ENCODE measurements around the gene CSNK1E.
"Not testable (repeated sequence)": the region's sequence is repeated elsewhere in the genome, so short reads cannot be mapped to it uniquely, and the experiment has no call there.

Gene CSNK1E

DNA sequence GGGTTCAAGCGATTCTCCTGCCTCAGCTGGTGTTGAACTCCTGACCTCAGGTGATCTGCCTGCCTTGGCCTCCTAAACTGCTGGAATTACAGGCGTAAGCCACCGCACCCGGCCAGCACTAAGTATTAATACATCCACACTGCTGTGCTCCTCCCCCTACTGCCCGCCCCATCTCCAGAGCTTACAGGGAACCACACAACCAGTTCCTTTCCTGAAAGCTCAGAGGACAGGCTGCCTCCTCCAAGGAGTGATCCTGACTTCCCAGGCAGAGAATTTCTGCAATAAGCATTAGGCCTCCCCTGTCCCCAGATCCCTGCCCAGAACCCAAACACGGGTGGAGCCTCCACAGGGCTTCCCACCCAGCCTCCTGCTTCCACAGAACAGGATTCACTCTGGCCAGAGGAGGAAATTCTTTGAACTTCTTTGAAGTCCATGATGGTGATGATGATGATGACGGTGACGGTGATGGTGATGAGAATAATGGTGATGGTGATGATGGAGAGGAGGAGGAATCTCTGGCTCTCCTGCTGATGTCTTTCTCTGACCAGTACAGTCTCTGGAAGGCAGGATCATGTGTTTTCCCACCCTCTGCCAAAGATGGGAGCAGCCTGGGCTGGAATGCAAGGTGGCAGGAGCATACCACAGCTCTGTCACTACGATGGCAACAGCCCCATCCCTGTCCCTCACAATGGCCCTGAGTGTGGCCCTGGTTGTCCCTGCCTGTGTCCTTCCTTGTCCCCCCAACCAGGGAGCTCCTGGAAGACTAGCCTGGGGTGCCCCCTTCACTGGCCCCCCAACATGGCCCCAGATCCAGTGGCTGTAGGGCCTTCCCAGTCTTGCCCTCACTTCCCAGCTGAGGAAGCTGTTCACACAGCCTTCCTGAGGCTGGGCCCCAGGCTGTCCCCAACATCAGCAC, 33.5 kb upstream of the CSNK1E start:
- Histone ChIP-seq H3K36me3 (ENCODE audit: control insufficient read depth in 5 of 5, insufficient read depth in 5 of 5, low read length in 5 of 5) (peaks cover 0 to 10% (median 6%) of the 10 kb centered on the region in 5 donors), H3K27ac (ENCODE audit: low read depth, low read length) (no peak overlapping the region), H3K4me3 (ENCODE audit: low read depth in 1 of 5, low read length in 5 of 5) (no peak overlapping the region), H3K9me3 (ENCODE audit: control insufficient read depth in 5 of 5, low read length in 5 of 5) (no peaks in the 10 kb centered on the region), H3K4me1 (ENCODE audit: control insufficient read depth in 5 of 5, insufficient read depth in 5 of 5, low read length in 5 of 5) (peaks cover 0 to 4% (median 2%) of the 10 kb centered on the region in 5 donors), H3K27me3 (ENCODE audit: control insufficient read depth in 5 of 5, insufficient read depth in 4 of 5, low read length in 5 of 5) (peaks cover 0 to 6% (median 0%) of the 10 kb centered on the region in 5 donors), H3K9ac (ENCODE audit: low read length in 5 of 5) (no peak overlapping the region)

DNA sequence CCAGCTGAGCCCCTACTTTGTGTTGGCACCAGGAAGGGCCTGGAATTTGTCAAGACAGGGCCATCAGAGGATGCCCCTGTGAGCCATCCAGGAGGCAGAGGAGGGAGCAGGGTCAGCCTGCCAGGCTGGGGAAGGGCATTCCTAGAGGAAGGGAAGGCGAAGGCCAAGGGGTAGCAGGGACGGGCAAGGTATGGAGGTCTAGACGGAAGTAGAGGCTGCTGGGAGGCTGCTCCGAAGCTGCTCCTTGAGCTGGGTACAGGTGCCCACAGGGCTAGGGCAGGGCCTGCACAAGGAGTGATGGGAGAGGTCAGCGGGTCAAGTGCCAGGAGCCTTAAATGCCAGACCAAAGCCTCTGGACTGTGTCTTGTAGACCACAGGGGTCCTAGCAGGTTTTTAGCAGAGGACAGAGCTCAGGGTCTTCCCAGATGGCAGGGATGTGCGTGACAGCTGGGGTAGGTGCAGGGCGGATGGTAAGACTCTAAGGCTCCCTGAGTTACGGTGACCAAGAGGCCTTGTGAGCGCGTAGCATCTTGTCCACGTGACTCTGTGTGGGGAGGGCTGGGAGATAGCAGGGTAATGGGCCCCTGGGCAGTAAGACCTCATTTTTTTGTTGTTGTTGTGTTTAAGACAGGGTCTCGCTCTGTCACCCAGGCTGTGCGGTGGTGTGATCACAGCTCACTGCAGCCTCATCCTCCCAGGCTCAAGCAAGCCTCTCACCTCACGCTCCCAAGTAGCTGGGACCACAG, 31.7 kb upstream of the CSNK1E start:
- Histone ChIP-seq H3K36me3 (ENCODE audit: control insufficient read depth in 5 of 5, insufficient read depth in 5 of 5, low read length in 5 of 5) (peaks cover 0 to 5% (median 2%) of the 10 kb centered on the region in 5 donors), H3K27ac (ENCODE audit: low read depth, low read length) (no peak overlapping the region), H3K9ac (ENCODE audit: low read length in 5 of 5) (no peak overlapping the region), H3K4me3 (ENCODE audit: low read depth in 1 of 5, low read length in 5 of 5) (no peak overlapping the region), H3K4me1 (ENCODE audit: control insufficient read depth in 5 of 5, insufficient read depth in 5 of 5, low read length in 5 of 5) (peaks cover 0 to 4% (median 2%) of the 10 kb centered on the region in 5 donors), H3K27me3 (ENCODE audit: control insufficient read depth in 5 of 5, insufficient read depth in 4 of 5, low read length in 5 of 5) (peaks cover 0 to 6% (median 0%) of the 10 kb centered on the region in 5 donors), H3K9me3 (ENCODE audit: control insufficient read depth in 5 of 5, low read length in 5 of 5) (no peaks in the 10 kb centered on the region)

DNA sequence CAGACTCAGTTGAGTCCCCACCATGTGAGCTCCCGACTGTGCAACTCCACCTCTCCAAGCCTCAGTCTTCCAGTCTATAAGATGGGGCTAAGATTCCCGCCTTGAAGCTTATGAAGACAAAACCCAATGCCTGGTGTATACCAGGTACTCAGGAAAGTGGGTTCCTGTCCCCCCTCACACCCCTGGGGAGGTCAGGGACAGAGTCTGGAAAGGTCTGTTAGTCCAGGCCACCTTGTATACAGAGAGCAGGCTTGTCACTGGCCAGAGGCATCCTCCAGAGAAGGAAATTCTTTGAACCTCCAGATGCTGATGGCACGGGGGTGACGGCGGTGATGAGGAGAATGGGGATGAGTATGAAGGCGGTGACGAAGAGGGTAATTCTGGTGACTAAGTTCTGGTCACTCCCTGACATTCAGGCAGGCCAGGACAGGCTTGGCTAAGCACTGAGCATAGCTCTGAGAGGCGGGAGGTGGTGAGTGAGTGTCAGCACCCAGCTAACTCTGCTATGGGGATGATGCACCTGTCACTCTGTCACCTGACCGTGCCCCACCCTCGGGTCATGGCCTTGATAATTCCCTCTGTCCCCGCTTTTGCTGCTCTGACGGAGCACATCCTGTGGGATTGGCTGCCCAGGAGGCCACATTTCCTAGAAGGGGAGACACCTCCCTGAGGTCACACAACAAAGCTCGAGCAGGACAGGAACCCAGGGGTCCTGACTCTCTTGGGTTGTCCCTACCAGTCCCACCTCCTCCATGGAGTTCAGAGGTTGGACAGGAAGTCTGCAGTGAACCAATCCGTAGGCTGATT, 30.9 kb upstream of the CSNK1E start:
- Histone ChIP-seq H3K9me3 (ENCODE audit: control insufficient read depth in 5 of 5, low read length in 5 of 5) (no peaks in the 10 kb centered on the region), H3K27ac (ENCODE audit: low read depth, low read length) (no peak overlapping the region), H3K9ac (ENCODE audit: low read length in 5 of 5) (no peak overlapping the region), H3K4me3 (ENCODE audit: low read depth in 1 of 5, low read length in 5 of 5) (no peak overlapping the region), H3K36me3 (ENCODE audit: control insufficient read depth in 5 of 5, insufficient read depth in 5 of 5, low read length in 5 of 5) (peaks cover 0 to 5% (median 0%) of the 10 kb centered on the region in 5 donors), H3K27me3 (ENCODE audit: control insufficient read depth in 5 of 5, insufficient read depth in 4 of 5, low read length in 5 of 5) (peaks cover 0 to 6% (median 0%) of the 10 kb centered on the region in 5 donors), H3K4me1 (ENCODE audit: control insufficient read depth in 5 of 5, insufficient read depth in 5 of 5, low read length in 5 of 5) (no peaks in the 10 kb centered on the region)

DNA sequence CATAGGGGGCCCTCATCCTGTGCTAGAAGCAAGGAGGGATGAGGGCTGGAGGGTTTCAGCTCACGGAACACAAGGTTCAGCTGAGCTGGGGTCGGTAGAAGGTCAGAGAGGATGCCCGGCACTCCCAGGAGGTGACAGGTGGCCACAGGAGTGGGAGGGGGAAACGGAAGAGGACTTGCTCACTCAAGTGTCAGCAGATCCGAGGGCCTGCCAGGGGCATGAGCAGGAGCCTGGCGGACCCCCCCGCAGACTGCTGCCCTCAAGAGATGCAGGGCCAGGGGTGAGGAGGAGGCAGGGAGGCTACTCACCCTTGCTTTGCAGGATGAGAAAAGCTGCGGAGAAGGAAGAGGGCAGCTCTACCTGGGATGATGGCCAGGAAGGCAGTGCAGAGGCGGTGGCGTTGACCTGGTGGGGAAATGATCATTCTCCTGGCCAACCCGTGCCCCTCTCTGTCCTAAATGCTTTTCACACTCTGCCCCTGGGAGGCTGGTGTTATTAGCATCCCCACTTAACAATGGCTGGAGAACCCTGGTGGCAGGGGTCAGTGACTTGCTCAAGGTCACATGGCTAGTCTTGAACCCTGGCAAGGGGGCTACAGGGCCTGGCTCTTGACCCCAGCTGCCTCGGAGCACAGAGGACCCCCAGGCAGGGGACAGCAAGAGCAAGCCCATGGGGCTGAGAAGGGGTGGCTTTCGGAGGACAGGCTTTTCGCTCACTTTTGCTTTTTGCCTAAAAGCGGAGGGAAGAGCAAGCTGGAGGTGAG, 30.1 kb upstream of the CSNK1E start:
- Histone ChIP-seq H3K36me3 (ENCODE audit: control insufficient read depth in 5 of 5, insufficient read depth in 5 of 5, low read length in 5 of 5) (peaks cover 0 to 5% (median 0%) of the 10 kb centered on the region in 5 donors), H3K4me1 (ENCODE audit: control insufficient read depth in 5 of 5, insufficient read depth in 5 of 5, low read length in 5 of 5) (no peaks in the 10 kb centered on the region), H3K9ac (ENCODE audit: low read length in 5 of 5) (no peak overlapping the region), H3K4me3 (ENCODE audit: low read depth in 1 of 5, low read length in 5 of 5) (no peak overlapping the region), H3K9me3 (ENCODE audit: control insufficient read depth in 5 of 5, low read length in 5 of 5) (no peaks in the 10 kb centered on the region), H3K27ac (ENCODE audit: low read depth, low read length) (no peak overlapping the region), H3K27me3 (ENCODE audit: control insufficient read depth in 5 of 5, insufficient read depth in 4 of 5, low read length in 5 of 5) (peaks cover 0 to 6% (median 0%) of the 10 kb centered on the region in 5 donors)

DNA sequence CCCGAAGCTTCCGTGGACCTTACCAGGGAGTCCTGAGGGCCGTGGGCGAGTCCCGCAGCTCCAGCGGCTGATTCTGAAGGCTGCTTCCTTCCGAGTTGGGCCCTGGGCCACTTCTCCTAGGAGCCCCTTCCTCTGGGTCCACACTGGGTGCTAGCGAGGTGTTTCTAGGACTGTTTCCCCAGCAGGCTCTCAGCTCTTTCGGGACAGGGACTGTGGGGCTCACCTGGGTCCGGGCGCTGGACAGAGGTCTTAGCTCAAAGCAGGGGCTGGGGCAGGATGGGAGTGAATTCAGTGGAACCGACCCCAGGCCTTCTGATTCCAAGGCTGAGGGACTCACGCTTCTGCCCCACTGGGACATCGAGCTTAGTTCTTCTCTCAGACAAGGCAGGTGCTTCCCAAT, 29.3 kb upstream of the CSNK1E start:
- Histone ChIP-seq H3K27me3 (ENCODE audit: control insufficient read depth in 5 of 5, insufficient read depth in 4 of 5, low read length in 5 of 5) (peaks cover 0 to 6% (median 0%) of the 10 kb centered on the region in 5 donors), H3K9me3 (ENCODE audit: control insufficient read depth in 5 of 5, low read length in 5 of 5) (no peaks in the 10 kb centered on the region), H3K4me3 (ENCODE audit: low read depth in 1 of 5, low read length in 5 of 5) (no peak overlapping the region), H3K4me1 (ENCODE audit: control insufficient read depth in 5 of 5, insufficient read depth in 5 of 5, low read length in 5 of 5) (no peaks in the 10 kb centered on the region), H3K36me3 (ENCODE audit: control insufficient read depth in 5 of 5, insufficient read depth in 5 of 5, low read length in 5 of 5) (peaks cover 0 to 5% (median 0%) of the 10 kb centered on the region in 5 donors), H3K27ac (ENCODE audit: low read depth, low read length) (no peak overlapping the region), H3K9ac (ENCODE audit: low read length in 5 of 5) (no peak overlapping the region)

DNA sequence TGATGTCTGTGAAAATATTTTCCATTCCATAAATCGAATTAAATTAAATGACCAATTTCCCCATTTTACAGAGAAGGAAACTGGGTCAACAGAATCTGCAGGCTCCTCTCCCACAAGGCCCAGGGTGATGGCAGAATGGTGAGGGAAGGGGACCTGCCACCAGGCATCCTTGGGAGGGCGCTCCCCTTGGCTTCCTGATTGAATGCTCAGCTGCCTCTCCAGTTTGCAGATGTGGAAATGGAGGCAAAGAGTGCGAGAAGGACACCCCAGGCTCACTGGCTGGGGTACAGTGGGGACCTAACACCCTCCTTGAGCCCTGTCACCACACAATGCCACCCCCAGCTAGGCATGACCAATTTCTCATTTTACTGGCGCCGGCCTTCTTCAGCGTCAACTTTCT, 28.5 kb upstream of the CSNK1E start:
- no peaks in the 10 kb centered on the region for H3K4me1 ChIP-seq (ENCODE audit: control insufficient read depth in 5 of 5, insufficient read depth in 5 of 5, low read length in 5 of 5)

DNA sequence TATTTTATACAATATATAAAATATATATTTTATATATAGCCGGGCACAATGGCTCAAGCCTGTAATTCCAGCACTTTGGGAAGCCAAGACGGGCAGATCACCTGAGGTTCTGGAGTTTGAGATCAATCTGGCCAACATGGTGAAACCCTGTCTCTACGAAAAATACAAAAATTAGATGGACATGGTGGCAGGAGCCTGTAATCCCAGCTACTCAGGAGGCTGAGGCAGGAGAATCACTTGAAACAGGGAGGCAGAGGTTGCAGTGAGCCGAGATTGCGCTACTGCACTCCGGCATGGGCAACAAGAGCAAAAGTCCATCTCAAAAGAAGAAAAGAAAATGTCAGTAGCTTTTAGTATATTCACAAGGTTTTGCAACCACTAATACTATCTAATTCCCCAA, 22.7 kb upstream of the CSNK1E start:
- not testable (repeated sequence) for H3K36me3 ChIP-seq (ENCODE audit: control insufficient read depth in 5 of 5, insufficient read depth in 5 of 5, low read length in 5 of 5); H3K9me3 ChIP-seq (ENCODE audit: control insufficient read depth in 5 of 5, low read length in 5 of 5); H3K4me3 ChIP-seq (ENCODE audit: low read depth in 1 of 5, low read length in 5 of 5); H3K27me3 ChIP-seq (ENCODE audit: control insufficient read depth in 5 of 5, insufficient read depth in 4 of 5, low read length in 5 of 5); H3K4me1 ChIP-seq (ENCODE audit: control insufficient read depth in 5 of 5, insufficient read depth in 5 of 5, low read length in 5 of 5); H3K9ac ChIP-seq (ENCODE audit: low read length in 5 of 5); H3K27ac ChIP-seq (ENCODE audit: low read depth, low read length)

More for the DNA sequence above, 28.5 kb upstream of the CSNK1E start:
- no peak overlapping the region for H3K27ac ChIP-seq (ENCODE audit: low read depth, low read length)
- peaks cover 0 to 6% (median 0%) of the 10 kb centered on the region in 5 donors for H3K27me3 ChIP-seq (ENCODE audit: control insufficient read depth in 5 of 5, insufficient read depth in 4 of 5, low read length in 5 of 5)
- peaks cover 0 to under 1% (median 0%) of the 10 kb centered on the region in 5 donors for H3K36me3 ChIP-seq (ENCODE audit: control insufficient read depth in 5 of 5, insufficient read depth in 5 of 5, low read length in 5 of 5)
- no peaks in the 10 kb centered on the region for H3K9me3 ChIP-seq (ENCODE audit: control insufficient read depth in 5 of 5, low read length in 5 of 5)
- H3K9ac ChIP-seq (ENCODE audit: low read length in 5 of 5), result no peak overlapping the region
- no peak overlapping the region for H3K4me3 ChIP-seq (ENCODE audit: low read depth in 1 of 5, low read length in 5 of 5)

DNA sequence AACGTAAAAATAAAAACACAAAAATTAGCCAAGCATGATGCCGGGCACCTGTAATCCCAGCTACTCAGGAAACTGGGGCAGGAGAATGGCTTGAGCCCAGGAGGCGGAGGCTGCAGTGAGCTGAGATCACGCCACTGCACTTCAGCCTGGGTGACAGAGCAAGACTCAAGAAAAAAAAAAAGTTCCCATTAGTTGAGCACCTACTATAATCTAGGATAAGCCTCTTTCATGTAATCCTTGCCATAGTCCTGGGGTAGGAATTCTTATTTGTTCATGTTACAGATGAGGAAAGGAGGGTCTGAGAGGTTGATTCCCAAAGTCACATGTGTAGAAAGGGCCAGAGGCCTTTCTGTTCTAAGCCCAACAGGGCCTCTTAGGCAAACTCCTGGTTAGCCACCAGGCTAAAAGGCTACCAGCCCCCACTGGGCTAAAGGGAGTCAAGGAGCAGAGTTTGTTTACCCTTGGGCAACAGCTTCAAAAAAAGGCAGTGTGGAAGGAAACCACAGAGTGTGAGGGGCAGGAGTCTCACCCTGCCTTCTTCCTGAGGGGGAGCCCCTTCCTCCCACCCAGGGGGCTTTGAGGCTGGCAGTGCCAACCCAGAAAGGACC, 21.6 kb upstream of the CSNK1E start:
- H3K27me3 ChIP-seq (ENCODE audit: control insufficient read depth in 5 of 5, insufficient read depth in 4 of 5, low read length in 5 of 5), result peaks cover 0 to 3% (median 0%) of the 10 kb centered on the region in 5 donors
- H3K27ac ChIP-seq (ENCODE audit: low read depth, low read length), result no peak overlapping the region
- H3K9me3 ChIP-seq (ENCODE audit: control insufficient read depth in 5 of 5, low read length in 5 of 5), result no peaks in the 10 kb centered on the region
- no peak overlapping the region for H3K9ac ChIP-seq (ENCODE audit: low read length in 5 of 5)
- H3K4me1 ChIP-seq (ENCODE audit: control insufficient read depth in 5 of 5, insufficient read depth in 5 of 5, low read length in 5 of 5), result peaks cover 0 to 9% (median 9%) of the 10 kb centered on the region in 5 donors
- no peaks in the 10 kb centered on the region for H3K36me3 ChIP-seq (ENCODE audit: control insufficient read depth in 5 of 5, insufficient read depth in 5 of 5, low read length in 5 of 5)
- no peak overlapping the region for H3K4me3 ChIP-seq (ENCODE audit: low read depth in 1 of 5, low read length in 5 of 5)

DNA sequence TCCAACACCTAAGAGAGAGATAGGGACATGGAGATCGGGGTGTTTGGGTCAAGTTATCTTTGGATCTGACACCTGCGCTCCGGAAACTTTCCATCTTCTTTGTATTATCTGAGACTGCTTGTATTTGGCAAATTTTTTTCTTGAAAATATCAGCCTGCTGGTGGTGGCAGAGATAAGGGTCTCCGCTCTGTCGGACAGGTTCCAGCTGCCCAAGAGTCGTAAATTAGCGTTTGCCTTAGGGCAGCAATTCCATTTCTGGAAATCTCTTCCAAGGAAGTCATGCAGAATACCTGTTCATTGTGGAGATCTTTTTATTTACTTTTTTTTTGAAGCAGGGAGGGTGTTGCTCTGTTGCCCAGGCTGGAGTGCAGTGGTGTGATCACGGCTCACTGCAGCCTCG, 19.5 kb upstream of the CSNK1E start:
- Histone ChIP-seq H3K9me3 (ENCODE audit: control insufficient read depth in 5 of 5, low read length in 5 of 5) (no peaks in the 10 kb centered on the region), H3K4me1 (ENCODE audit: control insufficient read depth in 5 of 5, insufficient read depth in 5 of 5, low read length in 5 of 5) (peaks cover 0 to 9% (median 9%) of the 10 kb centered on the region in 5 donors), H3K9ac (ENCODE audit: low read length in 5 of 5) (no peak overlapping the region), H3K4me3 (ENCODE audit: low read depth in 1 of 5, low read length in 5 of 5) (peak overlapping the region in 3 of 5 donors; percentile 50 to 63 (median 53)), H3K27ac (ENCODE audit: low read depth, low read length) (no peak overlapping the region), H3K27me3 (ENCODE audit: control insufficient read depth in 5 of 5, insufficient read depth in 4 of 5, low read length in 5 of 5) (peaks cover 0 to 3% (median 0%) of the 10 kb centered on the region in 5 donors), H3K36me3 (ENCODE audit: control insufficient read depth in 5 of 5, insufficient read depth in 5 of 5, low read length in 5 of 5) (no peaks in the 10 kb centered on the region)
